ENCODE results near the gene LRCH4. TPM values are rescaled to one million over a fixed set of nuclear protein-coding genes. Genes with fewer than 3 reads are reported as not detected.

The LRCH4 gene
- total and polyA plus RNA-seq, 9 of the 15 experiments (the other 6 are each of a cell fraction or from before 2014, with no cell fraction given), result 0.06 to 63.3 (median 15.0) TPM

- TF ChIP-seq STAT5B (CRISPR knock-in tag; IDR thresholded peaks at IDR 0.05), result no peak
- no peak for TF ChIP-seq ZNF695 (CRISPR knock-in tag; IDR thresholded peaks at IDR 0.05)
- no peak for TF ChIP-seq NFIX (CRISPR knock-in tag; IDR thresholded peaks at IDR 0.05; ENCODE audit: low read depth)
- TF ChIP-seq SMAD2 (IDR thresholded peaks at IDR 0.05; ENCODE audit: low read depth, low read length), result no peak
- TF ChIP-seq ERF (CRISPR knock-in tag; IDR thresholded peaks at IDR 0.05), result 0 out of 2 replicates have a peak, but pooled peaks have one; percentile 40
- no peak for TF ChIP-seq MEF2A (IDR thresholded peaks at IDR 0.05; ENCODE audit: control insufficient read depth, low read depth, low read length)
- TF ChIP-seq ZNF384 (IDR thresholded peaks at IDR 0.05; ENCODE audit: low read depth, low read length), result no peak
- TF ChIP-seq, protein P1, sequence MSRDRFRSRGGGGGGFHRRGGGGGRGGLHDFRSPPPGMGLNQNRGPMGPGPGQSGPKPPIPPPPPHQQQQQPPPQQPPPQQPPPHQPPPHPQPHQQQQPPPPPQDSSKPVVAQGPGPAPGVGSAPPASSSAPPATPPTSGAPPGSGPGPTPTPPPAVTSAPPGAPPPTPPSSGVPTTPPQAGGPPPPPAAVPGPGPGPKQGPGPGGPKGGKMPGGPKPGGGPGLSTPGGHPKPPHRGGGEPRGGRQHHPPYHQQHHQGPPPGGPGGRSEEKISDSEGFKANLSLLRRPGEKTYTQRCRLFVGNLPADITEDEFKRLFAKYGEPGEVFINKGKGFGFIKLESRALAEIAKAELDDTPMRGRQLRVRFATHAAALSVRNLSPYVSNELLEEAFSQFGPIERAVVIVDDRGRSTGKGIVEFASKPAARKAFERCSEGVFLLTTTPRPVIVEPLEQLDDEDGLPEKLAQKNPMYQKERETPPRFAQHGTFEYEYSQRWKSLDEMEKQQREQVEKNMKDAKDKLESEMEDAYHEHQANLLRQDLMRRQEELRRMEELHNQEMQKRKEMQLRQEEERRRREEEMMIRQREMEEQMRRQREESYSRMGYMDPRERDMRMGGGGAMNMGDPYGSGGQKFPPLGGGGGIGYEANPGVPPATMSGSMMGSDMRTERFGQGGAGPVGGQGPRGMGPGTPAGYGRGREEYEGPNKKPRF (IDR thresholded peaks at IDR 0.05; ENCODE audit: low read depth, low read length), result no peak
- TF ChIP-seq, protein P2, sequence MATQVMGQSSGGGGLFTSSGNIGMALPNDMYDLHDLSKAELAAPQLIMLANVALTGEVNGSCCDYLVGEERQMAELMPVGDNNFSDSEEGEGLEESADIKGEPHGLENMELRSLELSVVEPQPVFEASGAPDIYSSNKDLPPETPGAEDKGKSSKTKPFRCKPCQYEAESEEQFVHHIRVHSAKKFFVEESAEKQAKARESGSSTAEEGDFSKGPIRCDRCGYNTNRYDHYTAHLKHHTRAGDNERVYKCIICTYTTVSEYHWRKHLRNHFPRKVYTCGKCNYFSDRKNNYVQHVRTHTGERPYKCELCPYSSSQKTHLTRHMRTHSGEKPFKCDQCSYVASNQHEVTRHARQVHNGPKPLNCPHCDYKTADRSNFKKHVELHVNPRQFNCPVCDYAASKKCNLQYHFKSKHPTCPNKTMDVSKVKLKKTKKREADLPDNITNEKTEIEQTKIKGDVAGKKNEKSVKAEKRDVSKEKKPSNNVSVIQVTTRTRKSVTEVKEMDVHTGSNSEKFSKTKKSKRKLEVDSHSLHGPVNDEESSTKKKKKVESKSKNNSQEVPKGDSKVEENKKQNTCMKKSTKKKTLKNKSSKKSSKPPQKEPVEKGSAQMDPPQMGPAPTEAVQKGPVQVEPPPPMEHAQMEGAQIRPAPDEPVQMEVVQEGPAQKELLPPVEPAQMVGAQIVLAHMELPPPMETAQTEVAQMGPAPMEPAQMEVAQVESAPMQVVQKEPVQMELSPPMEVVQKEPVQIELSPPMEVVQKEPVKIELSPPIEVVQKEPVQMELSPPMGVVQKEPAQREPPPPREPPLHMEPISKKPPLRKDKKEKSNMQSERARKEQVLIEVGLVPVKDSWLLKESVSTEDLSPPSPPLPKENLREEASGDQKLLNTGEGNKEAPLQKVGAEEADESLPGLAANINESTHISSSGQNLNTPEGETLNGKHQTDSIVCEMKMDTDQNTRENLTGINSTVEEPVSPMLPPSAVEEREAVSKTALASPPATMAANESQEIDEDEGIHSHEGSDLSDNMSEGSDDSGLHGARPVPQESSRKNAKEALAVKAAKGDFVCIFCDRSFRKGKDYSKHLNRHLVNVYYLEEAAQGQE (IDR thresholded peaks at IDR 0.05; ENCODE audit: borderline replicate concordance), result peak; percentile 70
- TF ChIP-seq, protein P2 (CRISPR knock-in tag; IDR thresholded peaks at IDR 0.05; ENCODE audit: low read depth), result peak; percentile 72; the same call in 1 of the 2 replicates
- no peak for TF ChIP-seq ZNF57 (CRISPR knock-in tag; IDR thresholded peaks at IDR 0.05)
- peak; percentile 28 for TF ChIP-seq POLR2B (IDR thresholded peaks at IDR 0.05; ENCODE audit: low read depth, partially characterized antibody)
- TF ChIP-seq SAFB2 (IDR thresholded peaks at IDR 0.05; ENCODE audit: borderline replicate concordance, low read depth, low read length, severe bottlenecking), result no peak
- TF ChIP-seq GTF2A2 (tag; IDR thresholded peaks at IDR 0.05), result no peak
- no peak for TF ChIP-seq MIER1 (IDR thresholded peaks at IDR 0.05; ENCODE audit: low read depth)
- 0 out of 2 replicates have a peak, but pooled peaks have one; percentile 48 for TF ChIP-seq ETV1 (tag; conservative IDR thresholded peaks at IDR 0.05; ENCODE audit: low read depth)
- TF ChIP-seq SMC3 (conservative IDR thresholded peaks at IDR 0.05; ENCODE audit: insufficient read depth, low read depth, low read length), result peak; percentile 27; the same call in 1 of the 2 replicates
- no peak for TF ChIP-seq GTF2F1 (IDR thresholded peaks at IDR 0.05; ENCODE audit: low read depth, low read length)
Measured at GRCh38 chr7:100604028-100604975, 18.4 kb upstream of the LRCH4 start (continued).

Data from K562 (cell line).